Tibial nerve (tissue), 4 donors: ENCODE measurements around the gene TOR4A. TPM values are rescaled to one million over a fixed set of nuclear protein-coding genes. Genes with fewer than 3 reads are reported as not detected.

Experiments
- DNase-seq, 2 donors: peaks; one replicate each; pipeline ENCODE4 v3.0.0-alpha.2; 2019; ENCODE audit warnings: low spot score in 2 of 2
- H3K27ac ChIP-seq, 4 donors: fragments of 200-600 bp; sonication (generic) in 3 of 4; one replicate each; pipeline ENCODE4 v1.5.1; 2017 to 2019; ENCODE audit warnings: mild to moderate bottlenecking in 1 of 4
- H3K27me3 ChIP-seq, 2 donors: fragments of 200-600 bp; sonication (generic) in 1 of 2; one replicate each; pipeline versions ENCODE4 v1.5.1 to v1.6.0; 2017 to 2019
- H3K36me3 ChIP-seq, 3 donors: fragments of 200-600 bp; sonication (generic); one replicate each; pipeline ENCODE4 v1.5.1; 2018 to 2019
- H3K4me1 ChIP-seq, 4 donors: fragments of 200-600 bp; sonication (generic) in 3 of 4; one replicate each; pipeline ENCODE4 v1.5.1; 2017 to 2019
- H3K4me3 ChIP-seq, 4 donors: fragments of 200-600 bp; sonication (generic) in 3 of 4; one replicate each; pipeline ENCODE4 v1.5.1; 2017 to 2019; ENCODE audit warnings: mild to moderate bottlenecking in 1 of 4, moderate library complexity in 1 of 4
- H3K9me3 ChIP-seq, 4 donors: fragments of 200-600 bp; sonication (generic) in 3 of 4; one replicate each; pipeline ENCODE4 v1.5.1; 2017 to 2019
- EP300 ChIP-seq, 2 donors: sonication (generic); formaldehyde crosslinking; IDR thresholded peaks; one replicate each; pipeline ENCODE4 v1.6.1; 2017; ENCODE audit warnings: antibody characterized with exemption in 2 of 2, mild to moderate bottlenecking in 1 of 2
- POLR2A ChIP-seq, 2 donors: fragments of 450-650 bp; IDR thresholded peaks; one replicate each; pipeline ENCODE4 v1.6.1; 2017; ENCODE audit warnings: antibody characterized with exemption in 2 of 2, mild to moderate bottlenecking in 2 of 2, moderate library complexity in 2 of 2
- WGBS, 2 donors: methylation state at CpG; one replicate each; pipeline ENCODE4 v1.1.5; 2018; 5-methylcytosine and 5-hydroxymethylcytosine counted together
- total RNA-seq, 4 donors: library from RNA; depleted of rRNA; stranded (reverse); fragments of >200 nt; gene quantifications; one replicate each; pipeline ENCODE4 v1.1.0, GENCODE V29; 2016
- TF ChIP-seq, protein P1 (sequence below), 5 experiments: fragments of 200-600 bp in 3 of 5; fragments of 450-650 bp in 2 of 5; sonication (generic) in 3 of 5; IDR thresholded peaks; one replicate each; pipeline ENCODE4 v1.5.1; 2016 to 2019; ENCODE audit warnings: antibody characterized with exemption in 5 of 5, mild to moderate bottlenecking in 3 of 5, moderate library complexity in 2 of 5

The TOR4A gene
- total RNA-seq, 4 donors from 2014 or later = 3.3 to 11.4 (median 4.3) TPM

- 71 to 75% methylated on average over 29 of the region's 29 CpGs for WGBS, 2 donors
- peak overlapping the region in 1 of 4 donors; percentile 60 for H3K27ac ChIP-seq
- peaks cover 0 to 63% of the 10 kb centered on the region in 2 donors for H3K27me3 ChIP-seq
- no peak overlapping the region for H3K4me3 ChIP-seq
- TF ChIP-seq POLR2A (IDR thresholded peaks at IDR 0.05) = no peak
- TF ChIP-seq, protein P1, sequence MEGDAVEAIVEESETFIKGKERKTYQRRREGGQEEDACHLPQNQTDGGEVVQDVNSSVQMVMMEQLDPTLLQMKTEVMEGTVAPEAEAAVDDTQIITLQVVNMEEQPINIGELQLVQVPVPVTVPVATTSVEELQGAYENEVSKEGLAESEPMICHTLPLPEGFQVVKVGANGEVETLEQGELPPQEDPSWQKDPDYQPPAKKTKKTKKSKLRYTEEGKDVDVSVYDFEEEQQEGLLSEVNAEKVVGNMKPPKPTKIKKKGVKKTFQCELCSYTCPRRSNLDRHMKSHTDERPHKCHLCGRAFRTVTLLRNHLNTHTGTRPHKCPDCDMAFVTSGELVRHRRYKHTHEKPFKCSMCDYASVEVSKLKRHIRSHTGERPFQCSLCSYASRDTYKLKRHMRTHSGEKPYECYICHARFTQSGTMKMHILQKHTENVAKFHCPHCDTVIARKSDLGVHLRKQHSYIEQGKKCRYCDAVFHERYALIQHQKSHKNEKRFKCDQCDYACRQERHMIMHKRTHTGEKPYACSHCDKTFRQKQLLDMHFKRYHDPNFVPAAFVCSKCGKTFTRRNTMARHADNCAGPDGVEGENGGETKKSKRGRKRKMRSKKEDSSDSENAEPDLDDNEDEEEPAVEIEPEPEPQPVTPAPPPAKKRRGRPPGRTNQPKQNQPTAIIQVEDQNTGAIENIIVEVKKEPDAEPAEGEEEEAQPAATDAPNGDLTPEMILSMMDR (IDR thresholded peaks at IDR 0.05) = no peak
- TF ChIP-seq EP300 (IDR thresholded peaks at IDR 0.05) = no peak
- H3K4me1 ChIP-seq = peaks cover 0 to 30% (median 5%) of the 10 kb centered on the region in 4 donors
- no peak for DNase-seq
- H3K9me3 ChIP-seq = peaks cover 0 to 7% (median 0%) of the 10 kb centered on the region in 4 donors
- no peaks in the 10 kb centered on the region for H3K36me3 ChIP-seq
Measured at GRCh38 chr9:137293482-137294090, 16.1 kb downstream of the TOR4A start.

DNA sequence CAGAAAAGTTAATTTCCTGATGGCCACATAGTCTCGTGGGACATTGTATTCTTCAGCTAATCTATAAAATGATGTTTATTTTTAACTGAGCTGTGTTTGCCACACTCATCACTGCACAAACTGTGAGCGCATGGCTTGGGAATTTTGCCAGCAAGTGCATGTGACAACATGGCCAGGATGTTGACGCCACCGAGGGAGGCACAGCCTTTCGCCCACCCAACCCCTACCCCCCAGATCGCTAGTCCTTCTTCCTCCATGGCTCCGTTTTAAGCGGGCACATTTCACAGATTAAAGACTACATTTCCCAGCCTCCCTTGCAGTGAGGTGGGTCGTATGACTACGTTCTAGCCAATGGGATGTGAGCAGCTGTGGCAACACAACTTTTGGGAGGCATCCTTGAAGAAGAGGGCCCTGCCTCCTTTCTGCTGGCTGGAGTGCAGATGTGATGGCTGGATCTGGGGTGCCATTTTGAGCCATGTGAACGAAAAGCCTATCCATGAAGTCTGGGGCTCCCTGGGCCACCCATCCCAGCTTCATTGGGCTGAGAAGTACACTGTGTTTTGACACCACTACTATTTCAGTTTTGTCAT, 16.7 kb downstream of the TOR4A start:
- Histone ChIP-seq H3K36me3 (no peaks in the 10 kb centered on the region), H3K27me3 (peaks cover 0 to 69% of the 10 kb centered on the region in 2 donors), H3K4me3 (no peak overlapping the region), H3K9me3 (peaks cover 0 to 7% (median 0%) of the 10 kb centered on the region in 4 donors), H3K4me1 (peaks cover 0 to 36% (median 7%) of the 10 kb centered on the region in 4 donors), H3K27ac (peak overlapping the region in 1 of 4 donors; percentile 60)
- no peak for DNase-seq
- WGBS, 2 donors = 44 to 62% methylated on average over 11 of the region's 11 CpGs
- TF ChIP-seq, protein P1 (IDR thresholded peaks at IDR 0.05) = no peak
- no peak for TF ChIP-seq POLR2A (IDR thresholded peaks at IDR 0.05)
- no peak for TF ChIP-seq EP300 (IDR thresholded peaks at IDR 0.05)

DNA sequence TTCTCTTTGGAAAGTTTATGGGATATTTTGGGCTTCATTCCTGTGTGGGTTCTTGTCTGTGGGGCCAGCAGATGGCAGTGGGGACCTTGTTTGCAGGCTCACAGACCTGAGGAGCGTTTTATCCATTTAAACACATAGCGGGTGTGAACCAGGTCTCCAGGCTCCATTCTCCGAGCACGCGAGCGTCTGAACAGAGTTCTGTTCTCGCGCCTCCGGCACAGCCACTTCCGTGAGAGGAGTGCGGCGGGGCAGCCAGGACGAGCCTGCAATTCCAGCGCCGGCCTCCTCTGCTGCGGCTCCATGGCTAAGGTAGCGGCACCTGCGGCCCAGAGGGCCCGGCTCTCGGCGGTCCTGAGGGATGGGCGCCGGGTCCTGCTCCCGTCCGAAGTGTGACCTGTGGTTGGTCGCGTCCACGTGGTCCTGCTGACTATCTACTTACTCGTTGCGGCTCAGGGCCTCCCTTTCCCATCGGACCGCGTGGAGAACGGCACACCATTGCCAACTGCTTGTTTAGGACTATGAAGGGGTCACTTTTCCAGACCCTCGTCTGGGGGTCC, 17.2 kb downstream of the TOR4A start:
- DNase-seq = no peak
- 21 to 27% methylated on average over 9 to 35 of the region's 35 CpGs for WGBS, 2 donors
- peak overlapping the region in 2 of 4 donors; percentile 36 to 49 for H3K4me3 ChIP-seq
- no peaks in the 10 kb centered on the region for H3K36me3 ChIP-seq
- TF ChIP-seq, protein P1 (IDR thresholded peaks at IDR 0.05) = no peak
- no peak for TF ChIP-seq EP300 (IDR thresholded peaks at IDR 0.05)
- TF ChIP-seq POLR2A (IDR thresholded peaks at IDR 0.05) = no peak
- H3K27ac ChIP-seq = peak overlapping the region in 1 of 4 donors; percentile 60
- peaks cover 0 to 42% (median 7%) of the 10 kb centered on the region in 4 donors for H3K4me1 ChIP-seq
- H3K9me3 ChIP-seq = peaks cover 0 to 7% (median 0%) of the 10 kb centered on the region in 4 donors
- H3K27me3 ChIP-seq = peaks cover 0 to 75% of the 10 kb centered on the region in 2 donors

- H3K27me3 ChIP-seq = peaks cover 0 to 80% of the 10 kb centered on the region in 2 donors
- WGBS, 2 donors = 9% methylated on average over 7 of the region's 76 CpGs; no CpG with 5 or more reads in 1 of the 2 donors
- H3K27ac ChIP-seq = peak overlapping the region in 2 of 4 donors; percentile 71 to 80
- H3K36me3 ChIP-seq = no peaks in the 10 kb centered on the region
- peaks cover 0 to 7% (median 0%) of the 10 kb centered on the region in 4 donors for H3K9me3 ChIP-seq
- TF ChIP-seq, protein P1 (IDR thresholded peaks at IDR 0.05) = peak; percentile 36 to 93 (median 85)
- TF ChIP-seq EP300 (IDR thresholded peaks at IDR 0.05) = no peak
- peaks cover 0 to 47% (median 7%) of the 10 kb centered on the region in 4 donors for H3K4me1 ChIP-seq
- DNase-seq = no peak
- peak overlapping the region in 3 of 4 donors; percentile 11 to 49 (median 36) for H3K4me3 ChIP-seq
Measured at GRCh38 chr9:137295238-137295811, 17.8 kb downstream of the TOR4A start.
